AG04449 (cell line): Measurements from ENCODE around the gene MTAP.
A peak's percentile ranks its signal among the peaks of the same experiment; 100 is the strongest.

Source experiments
- CTCF ChIA-PET: fragments of 350-600 bp; formaldehyde crosslinking; extraction: SDS; loops from one replicate; lab custom pipeline; 2021; ENCODE audit warnings: antibody characterized with exemption; lab: Yijun Ruan, JAX
- POLR2A ChIA-PET: fragments of 400-600, 350-600 bp; formaldehyde crosslinking; extraction: SDS; loops from one replicate; lab custom pipeline; 2020; ENCODE audit warnings: antibody characterized with exemption, inconsistent platforms; lab: Yijun Ruan, JAX
- DNase-seq: peaks from one replicate; pipeline ENCODE4 v3.0.0-alpha.2; 2010; ENCODE audit warnings: low read depth, low spot score
- H3K4me3 ChIP-seq: 2 replicates; pipeline ENCODE4 v1.5.1; 2011; ENCODE audit warnings: low read depth, mild to moderate bottlenecking, control low read depth, low read length
- TF ChIP-seq, protein P1 (sequence below): IDR thresholded peaks from one replicate; pipeline ENCODE4 v1.5.1; 2011; ENCODE audit warnings: mild to moderate bottlenecking, moderate library complexity, low read length, control low read depth, inconsistent platforms; ENCODE audit not compliant: insufficient read depth; ENCODE audit errors: missing control alignments

Gene MTAP

DNA sequence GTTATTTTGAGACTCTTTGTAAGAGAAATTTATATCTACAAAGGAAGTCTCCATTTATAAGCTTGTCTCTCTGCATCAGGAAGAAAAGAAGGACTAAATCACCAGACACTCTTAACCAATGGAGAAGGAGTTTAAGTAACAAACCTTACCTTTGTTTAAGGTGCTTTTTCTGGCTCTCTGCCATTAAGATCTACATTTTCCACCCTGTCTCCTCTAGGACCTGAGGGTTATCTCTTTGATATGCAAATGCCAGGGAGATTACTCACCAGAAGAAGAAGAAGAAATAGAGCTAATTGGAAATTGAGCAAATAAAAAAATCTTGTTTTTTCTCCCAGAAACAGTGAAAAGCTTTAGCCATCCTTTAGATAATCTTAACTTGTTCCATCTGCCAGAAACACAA lies 130.8 kb downstream of the MTAP start:
- no peak for DNase-seq
- no peak overlapping the region for H3K4me3 ChIP-seq
- TF ChIP-seq, protein P1, sequence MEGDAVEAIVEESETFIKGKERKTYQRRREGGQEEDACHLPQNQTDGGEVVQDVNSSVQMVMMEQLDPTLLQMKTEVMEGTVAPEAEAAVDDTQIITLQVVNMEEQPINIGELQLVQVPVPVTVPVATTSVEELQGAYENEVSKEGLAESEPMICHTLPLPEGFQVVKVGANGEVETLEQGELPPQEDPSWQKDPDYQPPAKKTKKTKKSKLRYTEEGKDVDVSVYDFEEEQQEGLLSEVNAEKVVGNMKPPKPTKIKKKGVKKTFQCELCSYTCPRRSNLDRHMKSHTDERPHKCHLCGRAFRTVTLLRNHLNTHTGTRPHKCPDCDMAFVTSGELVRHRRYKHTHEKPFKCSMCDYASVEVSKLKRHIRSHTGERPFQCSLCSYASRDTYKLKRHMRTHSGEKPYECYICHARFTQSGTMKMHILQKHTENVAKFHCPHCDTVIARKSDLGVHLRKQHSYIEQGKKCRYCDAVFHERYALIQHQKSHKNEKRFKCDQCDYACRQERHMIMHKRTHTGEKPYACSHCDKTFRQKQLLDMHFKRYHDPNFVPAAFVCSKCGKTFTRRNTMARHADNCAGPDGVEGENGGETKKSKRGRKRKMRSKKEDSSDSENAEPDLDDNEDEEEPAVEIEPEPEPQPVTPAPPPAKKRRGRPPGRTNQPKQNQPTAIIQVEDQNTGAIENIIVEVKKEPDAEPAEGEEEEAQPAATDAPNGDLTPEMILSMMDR: no peak
- CTCF ChIA-PET: interaction anchor here (0.6 to 1.3 kb wide), 4 partner anchors 88 to 311 kb away, joined by 3 to 4 read pairs (median 4); no protein-coding TSS in a partner anchor
- POLR2A ChIA-PET: no interaction called here

- CTCF ChIA-PET: interaction anchor here (1.0 kb wide), 1 partner anchor 104 kb away, joined by 4 read pairs; no protein-coding TSS in a partner anchor
- DNase-seq: peak; percentile 16
- POLR2A ChIA-PET: no interaction called here
- TF ChIP-seq, protein P1: no peak
- H3K4me3 ChIP-seq: no peak overlapping the region
Measured at GRCh38 chr9:21933865-21934264, 131.4 kb downstream of the MTAP start.

DNA sequence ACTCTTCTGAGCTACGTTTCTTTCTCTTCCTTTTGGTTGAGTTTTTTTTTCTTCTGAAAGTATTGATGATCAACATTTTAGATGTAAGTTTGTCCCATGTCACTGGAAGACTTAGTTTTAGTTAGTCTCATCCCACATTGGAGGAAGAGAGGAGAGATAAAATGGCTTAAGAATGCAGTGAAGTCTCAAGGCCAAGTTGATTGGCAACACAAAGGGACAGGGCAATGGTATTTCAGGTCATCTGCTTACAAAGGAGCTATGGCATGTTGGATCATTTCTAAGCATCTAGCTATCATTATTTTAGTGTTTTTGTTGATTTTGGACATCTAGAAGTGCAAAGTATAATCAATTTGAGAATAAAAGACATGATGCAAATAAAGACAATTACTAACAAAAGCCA lies 133.2 kb downstream of the MTAP start:
- no peak for DNase-seq
- ChIA-PET CTCF (interaction anchor here (1.1 to 1.4 kb wide), 2 partner anchors 19 to 30 kb away, joined by 3 to 4 read pairs; no protein-coding TSS in a partner anchor), POLR2A (no interaction called here)
- H3K4me3 ChIP-seq: no peak overlapping the region
- TF ChIP-seq, protein P1: no peak

DNA sequence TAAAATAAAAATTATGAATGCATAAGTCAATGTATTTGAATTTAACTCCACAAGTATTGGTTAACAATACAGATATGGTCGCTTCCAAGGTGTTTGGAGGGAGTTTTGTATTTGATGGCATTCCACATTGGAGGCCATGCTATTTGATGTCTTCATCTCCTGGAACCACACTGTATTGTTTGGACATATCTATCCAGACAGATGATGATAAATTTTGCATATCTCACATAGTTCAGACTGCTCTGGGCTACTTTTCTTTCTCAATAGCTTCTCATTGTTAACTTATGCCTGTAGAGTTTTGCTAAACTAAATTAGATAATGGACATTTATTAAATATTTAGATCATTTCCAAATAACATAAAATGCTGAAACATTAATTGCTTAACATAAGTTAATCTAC lies 133.7 kb downstream of the MTAP start:
- POLR2A ChIA-PET: no interaction called here

DNA sequence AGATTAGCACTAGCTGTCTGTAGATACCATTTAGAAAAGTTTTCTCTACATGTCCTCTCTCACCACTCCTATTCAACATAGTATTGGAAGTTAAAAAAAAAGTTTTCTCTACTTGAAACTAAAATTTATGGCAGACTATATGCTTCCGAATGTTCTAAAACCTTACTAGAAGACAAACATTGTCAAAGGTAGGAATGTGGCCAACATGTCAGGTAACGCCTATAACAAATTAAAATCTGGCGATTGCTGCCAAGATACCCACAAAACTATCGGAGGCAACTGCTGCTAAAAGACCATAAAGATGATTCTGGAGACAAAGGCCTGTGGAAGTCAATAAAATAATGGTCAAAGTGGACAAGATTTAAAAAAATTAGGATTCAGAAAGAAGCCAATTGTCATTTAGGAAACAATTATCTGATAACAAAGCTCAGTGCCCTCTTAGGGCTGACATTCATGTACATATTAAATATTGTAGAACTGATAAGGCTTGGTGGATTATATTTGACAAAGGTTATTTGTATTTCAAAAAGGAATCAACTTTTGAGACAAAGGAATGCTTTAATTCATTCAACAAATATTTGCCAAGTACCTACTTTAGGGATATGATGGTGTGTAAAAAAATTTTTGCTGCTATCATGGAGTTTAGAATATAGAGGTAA lies 139.0 kb downstream of the MTAP start:
- CTCF ChIA-PET: no interaction called here
- TF ChIP-seq, protein P1: no peak
- no peak overlapping the region for H3K4me3 ChIP-seq
- no peak for DNase-seq
- POLR2A ChIA-PET: no interaction called here

More for the DNA sequence above, 133.7 kb downstream of the MTAP start:
- CTCF ChIA-PET: interaction anchor here (1.1 to 1.4 kb wide), 2 partner anchors 19 to 30 kb away, joined by 3 to 4 read pairs; no protein-coding TSS in a partner anchor
- TF ChIP-seq, protein P1: no peak
- DNase-seq: no peak
- no peak overlapping the region for H3K4me3 ChIP-seq

GRCh38 chr9:21943464-21943863 lies 141.0 kb downstream of the MTAP start:
- ChIA-PET CTCF (no interaction called here), POLR2A (no interaction called here)
- no peak overlapping the region for H3K4me3 ChIP-seq
- TF ChIP-seq, protein P1: no peak
- DNase-seq: no peak
